ENCODE data around the gene SIRT2.
"Not testable (repeated sequence)": the region's sequence is repeated elsewhere in the genome, so short reads cannot be mapped to it uniquely, and the experiment has no call there.

SIRT2 gene

GRCh38 chr19:38898788-38899446, 501 bp downstream of the SIRT2 start:
- DNase-seq (ENCODE audit: low spot score) = peak; percentile 43

GRCh38 chr19:38894968-38895367, 4.5 kb downstream of the SIRT2 start:
- no peak for DNase-seq (ENCODE audit: low spot score)

- no peak for DNase-seq (ENCODE audit: low spot score)
Observed at GRCh38 chr19:38893341-38893771, 6.1 kb downstream of the SIRT2 start.

- DNase-seq (ENCODE audit: low spot score) = no peak
Observed at GRCh38 chr19:38892841-38893240, 6.6 kb downstream of the SIRT2 start.

- DNase-seq (ENCODE audit: low spot score) = peak; percentile 89
Observed at GRCh38 chr19:38891771-38892170, 7.6 kb downstream of the SIRT2 start.

GRCh38 chr19:38890686-38891085, 8.7 kb downstream of the SIRT2 start:
- DNase-seq (ENCODE audit: low spot score) = no peak

GRCh38 chr19:38889803-38890202, 9.6 kb downstream of the SIRT2 start:
- DNase-seq (ENCODE audit: low spot score) = no peak

GRCh38 chr19:38888876-38889275, 10.5 kb downstream of the SIRT2 start:
- DNase-seq (ENCODE audit: low spot score) = no peak

GRCh38 chr19:38884691-38885090, 14.7 kb downstream of the SIRT2 start:
- DNase-seq (ENCODE audit: low spot score) = not testable (repeated sequence)

- DNase-seq (ENCODE audit: low spot score) = no peak
Observed at GRCh38 chr19:38883286-38883685, 16.1 kb downstream of the SIRT2 start.

GRCh38 chr19:38880882-38881609, 18.4 kb downstream of the SIRT2 start:
- no peak for DNase-seq (ENCODE audit: low spot score)

GRCh38 chr19:38880076-38880881, 19.1 kb downstream of the SIRT2 start:
- DNase-seq (ENCODE audit: low spot score) = no peak

GRCh38 chr19:38879400-38879751, 20.0 kb downstream of the SIRT2 start:
- no peak for DNase-seq (ENCODE audit: low spot score)

- no peak for DNase-seq (ENCODE audit: low spot score)
Observed at GRCh38 chr19:38878575-38879399, 20.6 kb downstream of the SIRT2 start.

- no peak for DNase-seq (ENCODE audit: low spot score)
Observed at GRCh38 chr19:38877781-38878574, 21.4 kb downstream of the SIRT2 start, which contains the start of gene RINL. TSS of gene RINL (minus strand) at chr19:38878275. CDS start at chr19:38876742, 1,533 bp downstream.

- no peak for DNase-seq (ENCODE audit: low spot score)
Observed at GRCh38 chr19:38875656-38876395, 23.6 kb downstream of the SIRT2 start.

GRCh38 chr19:38873400-38873799, 26.0 kb downstream of the SIRT2 start:
- DNase-seq (ENCODE audit: low spot score) = not testable (repeated sequence)

GRCh38 chr19:38870612-38871011, 28.8 kb downstream of the SIRT2 start:
- DNase-seq (ENCODE audit: low spot score) = no peak

GRCh38 chr19:38869836-38870607, 29.4 kb downstream of the SIRT2 start:
- DNase-seq (ENCODE audit: low spot score) = peak; percentile 55

Measured in globus pallidus (tissue), 1 donor.